ENCODE data around the gene UBE2S.
A peak's percentile ranks its signal among the peaks of the same experiment; 100 is the strongest.
"Not testable (repeated sequence)": the region's sequence is repeated elsewhere in the genome, so short reads cannot be mapped to it uniquely, and the experiment has no call there.

The UBE2S gene

DNA sequence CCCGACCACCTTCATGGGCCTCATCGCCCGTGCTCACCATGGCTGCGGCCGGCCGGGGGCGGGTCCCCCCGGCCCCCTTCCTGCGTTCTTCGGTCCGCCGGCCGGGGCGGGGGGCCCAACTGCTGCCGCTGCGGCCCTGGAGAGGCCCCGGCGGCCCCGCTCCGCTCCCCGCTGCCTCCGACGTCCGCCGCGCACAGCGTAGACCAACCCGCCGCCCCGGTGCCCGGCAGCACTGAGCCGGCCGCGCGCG is at the start of gene UBE2S:
TSS of gene UBE2S (minus strand) at position 239 of the 250 bp plus-strand sequence. CDS start at position 40, 199 bp downstream.
- not testable (repeated sequence) for DNase-seq (ENCODE audit: low spot score)

DNA sequence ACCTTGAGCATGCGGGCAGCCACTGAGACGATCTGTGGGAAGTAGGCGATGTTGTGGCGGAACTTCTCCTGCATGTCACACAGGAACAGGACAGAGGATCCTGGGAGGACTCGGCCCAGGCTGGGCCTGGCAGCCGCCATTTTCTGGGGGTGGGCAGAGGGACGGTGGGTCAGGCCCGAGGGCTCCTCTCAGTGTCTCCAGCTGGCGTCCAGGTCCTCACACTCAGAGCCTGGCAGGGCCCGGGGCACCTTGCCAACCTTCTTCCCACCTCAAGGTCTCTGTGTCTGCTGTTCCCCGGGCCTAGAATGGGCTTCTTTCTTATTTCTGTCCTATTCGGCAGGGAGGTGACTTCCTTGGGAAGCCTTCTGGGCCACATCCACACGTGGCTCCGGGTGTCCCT is 48.8 kb upstream of the UBE2S start:
- no peak for DNase-seq (ENCODE audit: low spot score)

DNA sequence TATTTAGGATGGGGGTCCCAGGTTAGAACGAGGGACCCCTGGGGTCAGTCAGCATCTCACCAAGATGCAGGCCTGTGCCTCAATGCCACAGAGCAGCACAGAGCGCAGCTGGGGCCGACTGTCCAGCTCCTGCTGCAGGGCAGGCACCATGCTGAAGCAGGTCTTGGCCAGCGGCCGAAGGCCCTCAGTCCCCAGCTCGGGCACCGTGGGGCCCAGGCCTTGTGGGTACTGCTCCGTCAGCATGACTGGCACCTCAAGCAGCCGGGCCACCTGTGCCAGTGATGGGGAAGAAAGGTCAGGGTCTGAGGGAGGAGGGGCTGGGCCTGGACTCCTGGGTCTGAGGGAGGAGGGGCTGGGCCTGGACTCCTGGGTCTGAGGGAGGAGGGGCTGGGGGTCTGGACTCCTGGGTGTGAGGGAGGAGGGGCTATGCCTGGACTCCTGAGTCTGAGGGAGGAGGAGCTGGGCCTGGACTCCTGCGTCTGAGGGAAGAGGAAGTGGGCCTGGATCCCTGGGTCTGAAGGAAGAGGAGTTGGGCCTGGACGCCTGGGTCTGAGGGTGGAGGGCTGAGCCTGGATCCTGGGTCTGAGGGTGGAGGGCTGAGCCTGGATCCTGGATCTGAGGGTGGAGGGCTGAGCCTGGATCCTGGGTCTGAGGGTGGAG is 48.1 kb upstream of the UBE2S start:
- DNase-seq (ENCODE audit: low spot score) = no peak

DNA sequence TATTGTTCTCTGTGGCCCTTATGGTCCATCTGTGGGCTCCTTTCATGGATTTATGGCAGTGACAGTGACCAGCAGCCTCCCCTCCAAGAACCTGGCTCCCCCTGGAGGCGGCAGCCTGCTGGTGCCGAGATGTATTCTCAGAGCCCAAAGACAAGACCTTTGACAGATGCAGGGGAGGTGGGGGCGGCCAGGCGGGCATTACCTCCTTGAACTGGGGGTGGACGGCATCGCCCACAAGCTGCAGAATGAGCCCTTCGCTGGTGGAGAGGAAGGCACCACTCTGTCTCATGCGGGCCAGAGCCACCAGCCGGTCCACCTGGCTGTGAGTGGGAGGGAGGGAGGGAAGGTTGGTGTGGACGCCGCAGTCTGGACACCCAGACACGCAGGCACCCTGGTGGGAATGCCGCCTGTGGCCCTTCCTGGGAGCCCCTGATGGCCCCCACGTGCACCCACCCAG is 47.2 kb upstream of the UBE2S start:
- peak; percentile 93 for DNase-seq (ENCODE audit: low spot score)

DNA sequence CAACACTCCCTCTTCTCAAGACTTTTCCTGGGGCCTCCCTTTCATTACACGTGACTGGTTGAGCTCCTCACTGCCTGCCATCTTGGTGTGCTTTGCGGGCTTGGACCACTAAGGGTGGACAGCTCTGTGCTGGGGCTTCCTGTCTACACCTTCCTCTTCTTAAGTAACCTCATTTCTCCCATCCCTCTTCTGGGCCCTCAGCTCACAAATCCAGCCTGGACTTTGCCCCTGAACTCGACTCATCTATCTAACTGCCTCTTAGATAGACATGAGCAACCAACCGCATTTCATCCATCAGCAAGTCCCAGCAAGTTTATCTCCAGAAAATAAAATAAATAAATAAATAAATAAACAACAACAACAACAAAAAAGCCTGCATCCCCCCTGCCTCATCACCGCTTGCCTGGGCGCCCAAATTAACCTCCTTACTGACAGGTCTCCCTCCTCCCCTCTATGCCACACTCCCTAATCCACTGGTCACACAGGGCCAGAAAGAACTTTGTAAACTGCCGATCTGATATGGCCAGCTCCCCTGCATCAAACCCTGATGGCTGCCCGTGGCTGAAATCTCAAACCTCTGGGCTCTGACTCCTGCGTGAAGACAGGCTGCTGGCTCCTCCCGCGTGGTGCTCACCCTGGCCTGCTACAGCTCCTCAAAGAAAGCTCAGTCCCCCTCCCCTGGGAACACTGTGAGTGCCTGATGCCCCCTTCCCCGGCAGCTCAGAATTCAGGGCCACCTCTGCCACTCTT is 46.1 kb upstream of the UBE2S start:
- DNase-seq (ENCODE audit: low spot score) = no peak

DNA sequence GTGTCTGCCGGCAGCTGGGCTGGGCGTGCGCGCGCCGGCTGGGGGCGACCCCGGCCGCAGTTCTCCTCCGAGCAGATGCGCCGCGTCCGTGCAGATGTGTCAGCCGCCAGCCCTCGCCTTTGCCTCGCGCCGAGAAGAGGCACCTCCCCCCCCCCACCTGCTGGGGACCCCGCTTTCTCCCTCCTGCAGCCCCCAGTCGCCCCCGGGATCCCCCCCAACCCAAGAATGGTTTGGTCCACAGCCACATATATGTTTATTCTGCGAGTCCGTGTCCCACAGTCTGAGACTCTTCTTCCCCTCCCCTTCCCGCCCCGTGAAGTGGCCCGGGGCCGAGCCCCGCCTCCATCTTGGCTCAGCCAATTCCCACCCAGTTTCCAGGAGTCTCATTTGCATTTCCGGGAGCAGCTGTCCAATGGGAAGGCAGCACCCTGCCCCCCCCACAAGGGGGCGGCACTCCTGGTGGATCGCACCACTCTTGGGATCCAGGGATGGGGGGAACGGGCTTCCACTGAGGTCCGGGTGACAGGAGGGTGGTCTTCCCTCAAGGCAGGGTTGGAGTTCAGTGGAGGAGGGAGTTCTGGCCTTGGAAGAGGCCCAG is 45.3 kb upstream of the UBE2S start:
- peak; percentile 85 for DNase-seq (ENCODE audit: low spot score)

DNA sequence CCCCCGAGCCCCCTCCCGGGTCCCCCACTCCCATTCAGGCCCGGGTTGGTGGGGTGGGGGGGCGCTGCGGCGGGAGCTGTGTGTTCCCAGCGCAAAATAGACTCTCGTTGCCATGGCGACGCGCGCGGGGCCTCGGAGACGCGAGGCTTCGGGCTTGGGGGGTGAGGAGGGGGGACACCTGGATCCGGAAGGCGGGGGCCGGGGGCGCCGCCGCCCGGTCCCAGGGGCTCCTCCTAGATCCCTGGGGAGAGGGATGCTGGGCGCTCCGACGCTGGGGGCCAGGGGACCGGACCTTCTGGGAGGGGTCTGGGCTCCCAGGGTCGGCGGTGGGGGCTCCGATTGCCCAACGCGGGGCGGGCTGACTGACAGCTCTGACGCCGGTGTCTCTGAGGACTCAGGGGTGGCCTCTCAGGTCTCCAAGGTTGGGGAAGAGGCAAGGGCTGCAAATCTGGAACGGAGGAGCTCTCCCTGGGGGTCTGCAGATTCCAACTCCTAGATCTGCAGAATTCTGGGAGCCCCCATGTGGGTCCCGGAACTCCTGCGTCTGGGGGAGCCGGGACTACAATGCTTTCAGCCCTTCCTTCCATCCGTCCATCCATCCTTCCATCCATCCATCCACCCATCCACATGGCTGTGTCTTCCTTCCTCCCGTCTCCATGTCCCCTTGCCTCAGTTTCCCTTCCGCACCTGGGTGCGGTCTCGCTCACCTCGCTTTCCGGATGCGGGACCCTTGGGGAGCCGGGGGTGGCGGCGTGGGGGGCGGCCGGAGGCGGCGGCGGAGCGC is 44.6 kb upstream of the UBE2S start:
- DNase-seq (ENCODE audit: low spot score) = no peak

DNA sequence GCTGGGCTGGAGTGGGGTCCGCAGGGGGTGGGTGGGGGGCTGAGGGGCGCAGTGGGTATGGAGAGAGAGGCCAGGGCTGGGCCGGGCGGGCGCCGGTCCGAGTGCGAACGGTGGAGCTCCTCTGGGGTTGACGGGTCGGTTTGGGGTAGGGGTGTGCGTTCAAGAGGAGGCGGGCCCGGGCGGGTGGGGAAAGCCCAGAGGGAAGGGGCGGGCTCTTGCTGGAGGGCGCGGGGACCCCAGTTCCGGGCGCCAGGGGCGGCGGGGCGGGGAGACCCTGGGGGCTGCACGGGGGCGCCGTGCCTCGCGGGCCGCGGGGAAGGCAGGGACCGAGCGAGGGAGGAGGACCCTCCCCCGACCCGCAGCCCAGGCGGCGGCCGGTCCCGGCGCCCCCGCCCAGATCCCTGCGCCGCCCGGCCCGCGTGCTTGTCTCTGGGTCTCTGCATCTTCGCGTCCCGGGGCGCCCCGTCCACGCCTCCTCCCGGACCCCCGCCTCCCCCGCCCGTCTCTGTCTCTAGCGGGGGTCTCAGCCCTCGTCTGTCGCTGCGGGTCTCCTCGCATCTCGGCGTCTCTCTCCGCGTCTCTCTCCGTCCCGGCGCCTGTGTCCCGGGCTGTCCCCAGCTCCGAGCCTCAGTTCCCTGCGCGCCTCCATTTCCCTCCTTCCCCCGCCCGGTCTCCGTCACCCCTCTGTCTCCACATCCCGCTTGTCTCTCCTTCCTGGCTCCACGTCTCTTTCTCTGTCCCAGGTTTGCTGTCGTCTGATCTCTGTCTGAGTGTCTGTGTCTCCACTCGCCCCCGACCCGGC is 43.8 kb upstream of the UBE2S start:
- no peak for DNase-seq (ENCODE audit: low spot score)

DNA sequence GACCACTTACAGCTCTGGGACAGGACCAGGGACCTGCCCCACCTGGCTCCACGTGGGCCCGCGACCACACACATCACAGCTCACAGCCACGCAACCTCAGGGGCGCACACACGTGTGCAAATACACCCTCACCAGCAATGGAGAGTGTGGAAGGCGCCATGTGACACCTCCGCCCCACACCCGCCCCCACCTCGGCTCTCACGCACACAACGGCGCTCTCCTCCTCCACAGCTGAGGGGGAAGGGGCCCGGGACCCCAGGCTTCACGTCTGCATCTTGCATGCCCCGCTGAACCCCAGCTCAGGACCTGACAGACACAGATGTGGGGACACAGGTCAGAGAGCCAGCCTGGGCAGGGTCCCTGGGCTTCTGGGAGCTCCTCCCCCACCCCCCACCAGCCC is 41.9 kb upstream of the UBE2S start:
- no peak for DNase-seq (ENCODE audit: low spot score)

DNA sequence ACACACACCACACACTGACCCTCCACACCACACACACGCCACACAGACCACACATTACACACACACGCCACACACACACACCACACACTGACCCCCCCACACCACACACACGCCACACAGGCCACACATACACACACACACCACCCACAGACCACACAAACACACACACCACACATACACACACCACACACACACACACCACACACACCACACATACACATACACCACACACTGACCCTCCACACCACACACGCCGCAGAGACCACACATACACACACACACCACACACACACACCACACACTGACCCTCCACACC is 40.5 kb upstream of the UBE2S start:
- DNase-seq (ENCODE audit: low spot score) = not testable (repeated sequence)

DNA sequence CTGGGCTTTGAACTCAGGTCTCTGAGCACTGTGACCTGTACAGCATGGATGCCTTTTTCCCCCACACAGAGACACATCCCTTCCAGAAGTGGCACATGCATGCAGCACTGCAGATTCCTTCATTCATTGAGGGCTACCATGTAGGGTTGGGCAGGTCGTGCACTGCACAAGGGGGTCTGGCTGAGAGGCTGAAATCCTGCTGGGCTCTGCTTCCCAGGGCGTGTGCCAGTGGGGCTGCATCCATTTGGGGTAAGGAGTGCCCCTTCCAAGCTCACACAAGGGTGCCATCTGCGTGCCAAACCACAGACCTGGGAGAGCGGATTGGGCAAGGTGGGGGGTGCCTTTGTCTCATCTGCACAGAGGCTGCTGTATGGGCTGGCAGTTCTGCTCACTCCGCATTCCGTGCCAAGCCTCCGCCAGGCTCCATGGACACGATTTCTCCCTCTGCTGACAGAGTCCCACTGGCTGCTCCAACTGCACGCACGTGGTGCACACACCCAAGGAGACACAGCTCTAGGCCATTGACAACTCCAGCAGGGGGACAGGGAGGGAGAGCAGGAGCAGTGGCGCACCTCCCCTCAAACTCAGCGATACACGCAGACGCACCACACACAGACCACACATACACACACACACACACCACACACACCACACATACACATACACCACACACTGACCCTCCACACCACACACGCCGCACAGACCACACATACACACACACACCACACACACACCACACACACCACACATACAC is 40.0 kb upstream of the UBE2S start:
- DNase-seq (ENCODE audit: low spot score) = no peak

DNA sequence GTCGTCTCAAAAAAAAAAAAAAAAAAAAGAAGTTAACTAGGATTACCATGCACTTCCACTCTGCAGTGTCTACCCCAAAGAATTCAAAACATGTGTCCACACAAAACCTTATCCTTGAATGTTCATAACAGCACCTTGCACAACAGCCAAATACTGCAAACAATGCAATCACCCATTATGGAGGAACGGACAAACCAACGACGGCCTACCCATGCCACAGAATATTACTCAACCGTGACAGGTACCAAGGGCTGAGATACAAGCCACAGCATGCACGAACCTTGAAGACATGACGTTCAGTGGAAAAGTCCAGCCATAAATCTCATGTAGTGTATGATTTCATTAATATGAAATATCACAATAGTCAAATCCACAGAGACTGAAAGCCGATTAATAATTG is 38.5 kb upstream of the UBE2S start:
- no peak for DNase-seq (ENCODE audit: low spot score)

DNA sequence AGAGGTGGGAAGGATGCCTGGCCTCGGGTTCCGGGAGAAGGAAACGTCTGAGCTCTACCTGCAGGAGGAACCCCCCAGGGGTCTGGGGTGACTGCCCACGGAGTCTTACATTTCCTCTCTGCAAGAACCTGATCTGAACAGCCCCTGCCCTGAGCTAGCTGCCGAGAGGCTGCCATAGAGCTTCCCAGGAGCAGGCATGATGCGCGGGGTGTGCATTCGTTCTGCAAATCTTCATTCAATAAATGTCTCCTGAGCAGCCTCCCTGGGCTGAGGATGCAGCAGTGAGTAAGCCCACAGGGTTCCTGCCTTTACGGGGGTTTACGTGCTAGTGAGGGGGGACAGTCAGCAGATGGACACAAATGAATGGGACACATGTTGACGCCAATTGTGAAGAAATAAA is 37.1 kb upstream of the UBE2S start:
- no peak for DNase-seq (ENCODE audit: low spot score)

DNA sequence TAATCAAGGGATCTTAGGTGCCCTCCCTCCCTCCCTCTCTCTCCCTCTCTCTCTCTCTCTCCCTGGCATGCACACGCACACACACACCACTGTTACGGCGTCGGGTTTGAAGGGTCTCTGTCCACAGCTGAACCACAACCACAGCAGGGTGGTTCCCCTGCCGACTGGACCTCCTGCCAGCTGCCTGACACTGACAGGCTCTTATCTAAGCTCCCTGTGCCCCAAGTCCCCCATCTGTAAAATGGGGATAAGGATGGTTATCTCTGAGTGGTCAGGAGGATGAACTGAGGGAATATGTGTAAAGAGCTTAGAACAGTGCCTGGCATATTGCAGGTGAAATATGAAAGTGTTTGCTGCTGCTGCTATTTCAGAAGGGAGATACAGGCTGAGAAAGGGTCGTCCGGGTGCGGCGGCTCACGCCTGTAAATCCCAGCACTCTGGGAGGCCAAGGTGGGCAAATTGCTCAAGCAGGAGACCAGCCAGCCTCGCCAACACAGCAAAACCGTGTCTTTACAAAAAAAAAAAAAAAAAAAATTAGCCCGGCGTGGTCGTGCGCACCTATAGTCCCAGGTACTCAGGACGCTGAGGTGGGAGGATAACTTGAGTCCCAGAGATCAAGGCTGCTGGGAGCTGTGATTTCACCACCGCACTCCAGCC is 36.4 kb upstream of the UBE2S start:
- DNase-seq (ENCODE audit: low spot score) = no peak

DNA sequence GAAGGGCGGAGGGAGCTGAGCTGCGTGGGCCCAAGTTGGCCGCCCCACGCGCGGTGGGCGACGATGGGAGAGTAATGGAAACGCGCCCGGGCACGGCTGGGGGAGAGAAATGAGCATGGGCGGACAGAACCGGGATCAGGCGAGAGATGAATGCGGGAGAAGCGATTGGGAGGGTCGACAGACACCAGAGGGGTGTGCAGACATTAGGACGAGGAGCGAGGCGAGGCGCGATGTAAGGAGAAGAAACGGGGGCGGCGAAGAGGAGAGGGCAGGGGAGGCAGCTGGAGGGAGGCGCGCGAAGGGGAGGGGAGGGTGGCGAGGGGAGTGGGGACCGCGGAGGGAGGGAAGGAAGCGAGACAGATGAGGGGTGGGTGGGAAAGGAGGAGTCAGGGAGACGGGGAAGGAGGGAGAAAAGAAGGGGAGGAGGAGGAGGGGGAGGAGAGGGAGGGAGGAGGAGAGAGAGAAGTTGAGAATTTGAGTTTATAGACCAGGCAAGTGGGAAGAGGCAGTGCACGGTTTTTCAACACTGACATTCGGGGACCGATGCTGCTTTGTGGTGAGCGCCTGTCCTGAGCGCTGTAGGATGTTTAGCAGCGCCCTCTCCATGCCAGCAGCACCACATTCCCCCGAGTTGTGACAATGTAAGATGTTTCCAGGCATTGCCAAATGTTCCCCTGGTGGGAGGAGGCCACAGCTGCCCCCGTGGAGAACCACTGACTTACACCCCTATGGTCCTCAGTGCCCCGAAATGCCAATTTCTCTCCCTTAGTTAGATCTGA is 35.6 kb upstream of the UBE2S start, which contains the start of gene SHISA7:
TSS of gene SHISA7 (minus strand) at position 256 of the 779 bp plus-strand sequence. CDS start 437 bp downstream, outside the sequence.
- no peak for DNase-seq (ENCODE audit: low spot score)

DNA sequence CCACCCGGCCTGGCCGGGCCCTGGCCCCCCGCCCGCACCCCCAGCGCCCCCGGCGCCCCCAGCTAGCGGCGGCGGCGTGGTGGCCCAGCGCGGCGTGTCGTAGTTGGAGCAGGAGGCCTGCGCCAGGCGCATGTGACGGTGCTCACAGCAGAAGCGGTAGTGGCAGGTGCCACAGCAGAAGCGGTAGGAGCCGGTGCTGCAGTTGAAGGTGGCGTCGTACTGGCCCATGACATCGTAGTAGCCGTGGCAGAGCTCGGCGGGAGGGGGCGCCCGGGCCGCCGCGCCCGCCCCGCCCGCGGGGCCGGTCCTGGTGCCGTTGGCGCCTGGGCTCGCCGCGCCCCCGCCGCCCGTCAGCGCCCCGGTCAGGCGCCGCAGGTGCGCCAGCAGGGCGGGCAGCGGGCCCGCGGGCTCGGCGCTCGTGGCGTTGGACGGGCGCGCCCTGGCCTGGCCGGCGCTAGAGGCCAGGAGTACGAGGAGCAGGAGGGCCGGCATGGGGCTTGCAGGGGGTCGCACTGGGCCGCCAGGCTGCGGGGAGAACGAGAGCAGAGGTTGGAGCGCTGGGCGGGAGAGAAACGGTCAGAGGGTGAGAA is 34.9 kb upstream of the UBE2S start:
- no peak for DNase-seq (ENCODE audit: low spot score)

DNA sequence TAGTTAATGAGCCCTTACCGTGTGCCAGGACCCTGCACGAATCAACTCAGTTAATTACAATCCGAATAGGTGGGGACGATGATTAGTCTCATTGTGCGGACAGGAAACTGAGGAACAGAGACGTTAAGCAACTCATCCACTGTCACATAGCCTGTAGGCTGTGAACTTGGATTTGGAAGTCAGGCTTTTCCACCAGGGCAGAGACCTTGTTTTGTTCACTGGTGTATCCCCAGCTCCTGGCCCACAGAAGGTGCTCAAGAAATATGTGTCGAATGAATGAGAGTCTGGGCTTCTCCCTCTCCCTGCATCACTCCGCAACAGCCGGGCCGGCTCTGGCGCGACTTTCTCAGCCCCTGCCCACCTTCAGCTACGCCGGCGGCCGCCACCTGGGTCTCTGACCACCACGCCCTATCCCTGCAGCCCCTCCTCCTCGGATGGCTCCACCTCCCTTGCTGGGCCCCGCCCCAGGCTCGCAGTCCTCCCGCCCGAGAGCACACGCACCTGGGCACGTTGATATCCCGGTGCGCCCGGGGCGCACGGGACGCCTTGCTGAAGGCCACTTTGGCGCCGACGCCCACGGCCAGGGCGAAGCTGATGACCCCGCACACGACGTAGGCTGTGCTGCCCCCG is 34.2 kb upstream of the UBE2S start:
- no peak for DNase-seq (ENCODE audit: low spot score)

DNA sequence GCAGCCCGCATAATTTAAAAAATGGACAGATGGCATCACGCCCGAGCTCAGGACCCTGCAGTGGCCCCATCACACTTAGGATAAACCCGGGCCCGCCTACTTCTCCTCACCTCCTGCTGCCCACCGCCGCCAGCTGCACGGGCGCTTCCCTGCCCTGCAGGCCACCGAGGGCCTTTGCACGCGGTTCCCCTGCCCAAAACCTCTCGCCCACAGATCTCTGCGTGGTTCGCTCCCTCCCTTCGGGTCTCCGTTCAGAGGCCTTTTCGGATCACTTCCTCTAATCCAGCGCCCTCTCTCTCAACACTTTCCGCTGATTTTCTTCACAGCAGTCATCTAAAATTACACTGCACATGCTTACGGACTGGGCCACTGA is 33.7 kb upstream of the UBE2S start:
- DNase-seq (ENCODE audit: low spot score) = no peak
